Stimulated activated CD4-positive, alpha-beta T cell treated with anti-CD3 and anti-CD28 coated beads, Interleukin-1b, Interleukin-23, amount 100 ng/mL, for 24 hours (primary cell): ENCODE data around the gene TOB2.

Experiments used
- DNase-seq, 4 experiments: peaks; one replicate each; pipeline ENCODE4 v3.0.0-alpha.2; 2020; ENCODE audit warnings: low read depth in 4 of 4, low spot score in 1 of 4

TOB2 gene

DNA sequence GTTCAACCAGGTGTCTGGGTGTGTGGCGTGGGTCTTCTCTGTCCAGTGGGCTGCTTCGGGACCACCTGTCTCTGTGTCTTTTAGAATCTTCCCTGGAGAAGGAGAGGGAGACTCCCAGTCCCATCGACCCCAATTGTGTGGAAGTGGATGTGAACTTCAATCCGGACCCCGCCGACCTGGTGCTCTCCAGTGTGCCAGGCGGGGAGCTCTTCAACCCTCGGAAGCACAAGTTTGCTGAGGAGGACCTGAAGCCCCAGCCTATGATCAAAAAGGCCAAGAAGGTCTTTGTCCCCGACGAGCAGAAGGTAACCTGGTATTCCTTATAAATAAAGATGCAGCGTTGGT lies 52.6 kb downstream of the TOB2 start:
- no peak for DNase-seq

DNA sequence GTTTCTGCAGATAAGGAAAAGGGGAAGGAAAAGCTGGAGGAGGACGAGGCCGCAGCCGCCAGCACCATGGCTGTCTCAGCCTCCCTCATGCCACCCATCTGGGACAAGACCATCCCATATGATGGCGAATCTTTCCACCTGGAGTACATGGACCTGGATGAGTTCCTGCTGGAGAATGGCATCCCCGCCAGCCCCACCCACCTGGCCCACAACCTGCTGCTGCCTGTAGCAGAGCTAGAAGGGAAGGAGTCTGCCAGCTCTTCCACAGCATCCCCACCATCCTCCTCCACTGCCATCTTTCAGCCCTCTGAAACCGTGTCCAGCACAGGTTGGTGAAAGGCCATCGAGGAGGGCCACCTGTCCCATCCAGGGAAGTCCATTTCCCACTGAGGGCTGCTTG lies 59.3 kb downstream of the TOB2 start:
- no peak for DNase-seq

DNA sequence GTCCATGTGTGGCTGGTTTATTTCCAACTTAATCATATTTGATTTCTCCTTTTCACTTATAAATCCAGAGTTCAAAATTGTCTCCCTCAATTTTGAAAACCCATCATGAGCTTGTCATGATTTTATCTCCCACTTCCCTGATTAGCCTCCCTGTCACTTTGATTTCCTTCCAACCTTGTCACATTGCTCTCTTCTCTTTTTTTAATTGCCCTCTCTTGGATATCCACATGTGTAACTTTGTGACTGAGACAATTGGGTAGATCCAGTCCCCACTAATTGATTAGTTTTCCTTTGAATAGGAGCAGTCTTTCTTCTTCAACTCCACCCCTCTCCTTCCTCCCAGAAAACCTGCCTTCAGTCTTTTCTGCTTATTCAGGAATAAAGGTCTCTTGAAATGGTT lies 62.5 kb downstream of the TOB2 start:
- no peak for DNase-seq
